Renal cortex interstitium (tissue), 15 donors: ENCODE data around the gene GYPE. TPM values are rescaled to one million over a fixed set of nuclear protein-coding genes. Genes with fewer than 3 reads are reported as not detected.
"Not testable (repeated sequence)": the region's sequence is repeated elsewhere in the genome, so short reads cannot be mapped to it uniquely, and the experiment has no call there.

Experiments used
- DNase-seq, 11 donors: peaks; one replicate each; pipeline ENCODE4 v3.0.0-alpha.2; 2013; ENCODE audit warnings: low read depth in 9 of 11, low spot score in 4 of 11; ENCODE audit errors: extremely low read depth in 1 of 11
- long read RNA-seq, 16 experiments: transcript quantifications; one replicate each; lab custom pipeline, GENCODE V29; 2026
- polyA plus RNA-seq, 3 donors: library from polyadenylated mRNA; unstranded; fragments of 120-200 nt; gene quantifications; one replicate each; pipeline ENCODE4 v1.2.1, GENCODE V29; 2013; ENCODE audit not compliant: insufficient read length in 3 of 3

Gene GYPE
- 1 to 10 TPM; 2.5 to 3.0 (median 3.0) TPM for polyA plus RNA-seq
- long read RNA-seq, donor 1, result 0 reads
- long read RNA-seq, donor 2, result 0 reads
- long read RNA-seq, donor 3, partial matches to known transcripts, result 0 of 1 reads
- long read RNA-seq, donor 3, other reads (novel, unspliced or antisense), result 0 of 1 reads
- long read RNA-seq, donor 4, result 0 reads
- long read RNA-seq, donor 5, result 0 reads
- long read RNA-seq, donor 6, result 0 reads
- long read RNA-seq, donor 7, result 0 reads
- long read RNA-seq, donor 8, result 0 reads
- long read RNA-seq, donor 9, result 0 reads
- long read RNA-seq, donor 10, result 0 reads
- long read RNA-seq, donor 11, result 0 reads
- long read RNA-seq, donor 12, result 0 reads
- long read RNA-seq, donor 13, result 0 reads
- long read RNA-seq, donor 14, result 0 reads
- long read RNA-seq, donor 15, result 0 reads
- long read RNA-seq, donor 16, result 0 reads

GRCh38 chr4:143905440-143905839 is at the start of gene GYPE:
Gene GYPE, minus strand, starts transcription at chr4:143905559. Its CDS starts 52 bp downstream, at chr4:143905507.
- not testable (repeated sequence) for DNase-seq

DNA sequence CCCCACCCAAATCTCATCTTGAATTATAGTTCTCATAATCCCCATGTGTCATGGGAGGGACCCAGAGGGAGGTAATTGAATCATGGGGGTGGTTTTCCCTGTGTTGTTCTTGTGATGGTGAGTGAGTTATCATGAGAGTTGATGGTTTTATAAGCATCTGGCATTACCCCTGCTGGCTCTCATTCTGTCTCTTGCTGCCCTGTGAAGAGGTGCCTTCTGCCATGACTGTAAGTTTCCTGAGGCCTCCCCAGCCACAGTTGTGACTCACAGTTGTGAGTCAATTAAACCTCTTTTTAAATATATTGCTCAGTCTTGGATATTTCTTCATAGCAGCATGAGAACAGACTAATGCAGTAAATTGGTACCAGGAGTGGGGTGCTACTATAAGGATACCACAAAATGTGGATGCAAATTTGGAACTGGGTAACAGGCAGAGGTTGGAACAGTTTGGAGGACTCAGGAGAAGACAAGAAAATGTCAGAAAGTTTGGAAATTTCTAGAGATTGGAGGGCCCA is 46.2 kb upstream of the GYPE start:
- not testable (repeated sequence) for DNase-seq

- not testable (repeated sequence) for DNase-seq
Observed at GRCh38 chr4:143950967-143951366, 45.6 kb upstream of the GYPE start.

DNA sequence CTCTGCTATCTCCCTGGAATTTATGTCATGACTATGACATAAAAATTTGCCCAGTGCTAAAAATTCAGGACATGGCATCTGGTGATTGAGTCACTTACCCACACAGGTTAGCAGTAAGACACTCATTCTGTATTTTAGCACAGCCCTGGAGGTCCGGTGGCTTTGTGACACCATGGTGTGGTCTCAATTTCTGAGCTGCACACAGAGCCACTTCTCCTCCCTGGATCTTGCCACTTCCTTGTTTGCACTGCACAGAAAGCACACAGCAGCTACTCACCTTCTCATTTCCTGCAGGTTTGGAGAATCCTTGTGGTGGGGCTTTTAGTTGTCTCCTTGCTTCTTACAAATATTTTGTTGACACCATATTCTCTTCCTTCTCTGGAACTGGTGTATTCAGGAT is 44.8 kb upstream of the GYPE start:
- not testable (repeated sequence) for DNase-seq

DNA sequence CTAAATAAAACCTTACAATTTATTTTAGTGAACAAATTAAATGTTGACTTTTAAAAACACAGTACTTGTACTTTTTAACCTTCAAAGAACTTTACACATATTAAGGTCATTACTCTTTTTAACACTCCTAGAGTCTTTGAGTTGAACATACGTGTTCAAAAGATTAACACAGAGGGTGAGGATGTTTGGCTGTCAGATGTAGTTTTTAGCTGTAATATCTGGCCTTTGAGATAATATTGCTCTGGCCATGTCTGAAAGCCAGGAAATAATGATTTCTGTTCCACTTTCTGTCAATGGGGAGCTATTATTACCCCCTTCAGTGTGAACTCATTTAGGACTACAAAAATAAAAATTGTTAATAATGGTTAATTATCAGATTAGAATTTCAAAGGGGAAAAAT is 42.1 kb upstream of the GYPE start:
- not testable (repeated sequence) for DNase-seq

DNA sequence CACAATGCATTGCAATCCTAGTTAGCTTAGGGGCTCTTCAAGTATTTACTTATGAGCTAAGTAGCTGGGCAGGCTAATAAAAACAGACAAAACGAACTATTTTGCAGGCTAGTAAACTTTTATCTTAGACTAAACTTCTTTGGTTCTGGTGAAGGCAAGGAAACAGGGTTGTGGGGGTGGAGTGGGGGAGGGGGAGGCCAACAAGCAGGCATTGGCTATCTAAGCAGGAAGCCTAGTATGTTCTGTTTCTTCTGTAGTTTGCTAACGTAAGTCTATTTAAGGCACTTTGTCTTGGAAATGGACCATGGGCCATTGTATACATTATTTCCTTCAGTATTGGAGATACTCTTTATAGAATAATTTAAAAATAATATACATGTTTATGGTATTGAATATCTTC is 35.3 kb upstream of the GYPE start:
- DNase-seq, result not testable (repeated sequence)

DNA sequence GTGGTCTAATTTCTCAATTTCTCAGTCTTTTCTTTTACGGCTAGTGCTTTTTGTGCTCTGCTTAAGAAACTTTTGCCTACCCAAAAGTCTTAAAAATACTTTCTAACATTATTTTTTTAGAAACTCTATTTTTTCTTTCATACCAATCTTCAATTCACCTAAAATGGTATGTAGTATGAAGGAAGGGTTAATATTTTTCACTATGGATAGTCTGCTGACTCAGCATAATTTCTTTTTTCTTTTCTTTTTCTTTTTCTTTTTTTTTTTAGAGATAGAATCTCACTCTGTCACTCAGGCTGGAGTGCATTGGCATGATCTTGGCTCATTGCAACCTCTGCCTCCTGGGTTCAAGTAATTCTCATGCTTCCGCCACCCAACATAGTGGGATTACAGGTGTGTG is 34.2 kb upstream of the GYPE start:
- DNase-seq, result no peak

DNA sequence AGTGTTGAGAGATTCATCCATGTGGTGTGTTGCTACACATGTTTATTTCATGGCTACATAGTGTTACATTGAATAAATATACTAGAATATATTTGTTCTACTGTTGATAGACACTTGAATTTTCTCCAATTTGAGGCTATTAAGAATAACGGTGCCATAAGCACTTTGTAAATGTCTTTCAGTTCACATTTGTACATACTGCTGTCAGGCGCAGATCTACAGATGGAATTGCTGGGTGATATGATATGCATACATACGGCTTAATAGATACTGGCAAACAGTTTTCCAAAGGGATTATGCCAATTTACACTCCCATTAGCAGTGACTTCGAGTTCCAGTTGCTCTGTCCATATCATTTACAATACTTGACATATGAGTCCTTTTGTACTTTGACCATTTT is 33.5 kb upstream of the GYPE start:
- DNase-seq, result not testable (repeated sequence)

DNA sequence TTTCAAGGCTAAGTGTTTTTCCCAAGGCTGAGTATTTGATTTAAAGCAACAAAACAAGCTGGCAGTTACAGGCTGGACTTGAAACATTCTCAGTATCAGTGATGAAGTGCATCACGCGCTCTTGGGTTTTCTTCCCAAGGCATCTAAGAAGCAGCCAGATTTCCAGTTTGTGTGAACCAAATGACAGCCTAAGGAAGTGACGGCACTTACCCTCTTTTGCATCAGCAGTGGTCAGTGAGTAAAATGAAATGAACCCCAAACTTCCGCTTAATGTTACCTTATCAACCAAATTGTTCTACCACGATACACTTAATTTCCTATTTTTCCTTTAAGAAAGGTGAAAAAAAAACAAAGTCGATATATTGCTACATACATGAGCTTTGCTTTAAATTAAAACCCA is 15.8 kb upstream of the GYPE start:
- no peak for DNase-seq

GRCh38 chr4:143916485-143916884 is 11.1 kb upstream of the GYPE start:
- not testable (repeated sequence) for DNase-seq

GRCh38 chr4:143912478-143912877 is 7.1 kb upstream of the GYPE start:
- DNase-seq, result not testable (repeated sequence)

DNA sequence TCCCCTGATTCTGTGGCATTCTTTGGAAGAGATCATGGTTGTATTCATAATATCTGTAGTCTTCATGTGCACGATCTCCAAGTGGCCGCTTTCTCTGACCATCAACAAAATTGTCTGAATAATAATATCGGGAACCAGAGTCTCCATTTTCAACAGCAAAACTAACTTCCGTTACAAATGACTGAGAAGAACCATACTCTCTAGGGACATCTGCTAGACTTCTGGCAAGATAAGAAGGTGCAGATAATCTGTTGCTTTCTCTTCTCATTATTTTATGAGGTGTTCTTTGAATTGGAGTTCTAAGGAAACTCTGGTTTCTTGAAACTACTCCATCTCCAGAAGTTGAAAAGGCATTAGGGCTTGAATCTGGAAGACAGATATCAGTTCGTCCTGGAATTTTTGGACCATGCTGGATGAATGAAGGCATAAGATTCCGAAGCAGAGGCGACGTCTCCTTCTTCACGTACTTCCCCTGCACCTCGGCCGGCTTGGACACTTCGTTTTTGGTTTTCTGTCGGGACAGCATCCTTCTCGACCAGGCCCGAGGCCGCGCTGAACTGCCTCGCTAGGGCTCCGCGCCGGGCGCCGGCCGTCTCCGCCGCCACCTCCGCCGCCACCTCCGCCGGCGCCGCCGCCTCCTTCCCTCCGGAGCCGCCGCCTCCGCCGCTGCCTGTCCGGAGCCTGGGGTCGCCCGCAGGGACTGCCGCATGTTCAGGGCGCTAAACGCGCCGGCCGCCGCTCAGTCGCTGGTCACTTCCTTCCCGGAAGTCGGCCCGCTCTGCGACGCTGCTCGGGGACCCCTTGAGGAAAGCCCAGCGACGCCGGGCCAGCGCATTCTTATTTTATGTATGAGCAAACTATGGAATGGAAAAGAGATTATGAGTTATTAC is 6.4 kb upstream of the GYPE start:
- DNase-seq, result peak in 2 of 11 donors; percentile 18 to 26

DNA sequence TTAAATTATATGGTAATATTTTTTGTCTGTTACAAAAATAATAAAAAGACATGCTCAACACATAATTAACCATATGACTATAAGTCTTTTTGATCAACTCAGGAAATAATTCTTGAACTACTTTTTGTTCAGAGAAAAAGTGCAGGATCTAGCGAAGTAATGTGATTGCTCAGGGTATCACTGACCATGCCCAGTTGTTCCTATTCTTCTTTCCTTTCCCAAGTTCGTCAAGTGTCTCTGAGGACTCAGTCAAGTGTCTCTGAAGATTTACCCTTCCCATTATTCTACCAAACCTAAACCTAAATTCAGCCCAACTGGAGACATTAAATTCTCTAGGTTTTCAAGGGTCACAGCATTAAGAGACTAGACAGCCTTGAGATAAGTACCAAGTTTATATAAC is 5.5 kb upstream of the GYPE start:
- not testable (repeated sequence) for DNase-seq

DNA sequence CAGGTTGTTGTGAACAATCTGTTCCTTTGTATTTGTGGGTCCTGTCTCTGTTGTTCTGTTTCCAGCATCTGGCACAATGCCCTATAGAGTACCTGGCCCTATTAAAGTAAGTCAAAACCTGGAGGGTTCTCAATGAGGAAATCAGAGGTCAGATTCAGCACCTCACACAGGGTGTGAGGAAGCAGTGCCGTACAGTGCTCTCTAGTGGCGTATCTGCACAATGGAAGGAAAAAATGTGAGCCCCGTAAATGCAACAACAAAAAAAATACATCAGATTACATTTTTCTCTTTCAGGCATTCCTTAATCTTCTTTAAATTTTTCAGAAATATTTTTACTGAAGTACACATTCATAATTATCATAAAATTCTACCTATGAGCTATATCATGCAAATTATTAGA is 2.5 kb upstream of the GYPE start:
- not testable (repeated sequence) for DNase-seq

- DNase-seq, result not testable (repeated sequence)
Observed at GRCh38 chr4:143904431-143904830, 928 bp downstream of the GYPE start.

DNA sequence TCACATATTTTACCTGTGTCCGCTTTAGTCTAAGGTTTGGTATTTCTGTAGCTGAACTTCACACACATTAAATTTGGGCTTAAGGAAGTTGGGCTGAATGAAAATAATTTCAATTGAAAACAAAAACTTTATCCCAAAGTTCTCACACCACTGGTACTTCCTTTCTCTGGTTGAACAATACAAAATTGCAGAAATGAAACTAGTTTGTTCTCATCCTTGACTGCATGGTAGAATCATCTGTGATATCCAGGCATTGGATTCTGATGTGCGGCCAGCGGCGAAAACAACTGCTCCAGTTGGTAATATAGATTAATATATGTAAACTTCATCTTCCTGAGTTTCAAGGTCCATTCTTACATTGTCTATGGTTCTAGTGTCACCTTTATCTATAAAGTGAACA is 15.0 kb downstream of the GYPE start:
- DNase-seq, result not testable (repeated sequence)

- DNase-seq, result not testable (repeated sequence)
Observed at GRCh38 chr4:143888189-143888588, 17.2 kb downstream of the GYPE start.

DNA sequence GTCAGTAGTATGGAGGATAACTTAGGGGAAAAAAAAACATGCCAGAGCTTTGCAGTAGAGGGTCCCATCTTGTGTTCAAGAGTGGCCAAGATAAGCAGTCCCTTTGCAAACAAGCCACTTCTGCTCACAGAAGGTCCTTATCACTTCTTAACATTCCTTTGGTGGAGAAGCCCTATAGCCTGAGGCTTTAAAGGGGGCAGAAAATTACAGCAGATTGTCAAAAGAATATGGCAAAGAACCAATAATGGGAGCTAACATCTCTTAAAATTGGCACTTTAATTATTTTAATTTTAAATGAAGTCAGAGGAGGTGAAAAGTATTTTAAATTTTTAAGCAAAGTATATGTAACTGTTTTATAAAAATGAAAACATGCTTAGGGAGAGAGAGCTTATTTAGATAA is 20.4 kb downstream of the GYPE start:
- DNase-seq, result not testable (repeated sequence)

DNA sequence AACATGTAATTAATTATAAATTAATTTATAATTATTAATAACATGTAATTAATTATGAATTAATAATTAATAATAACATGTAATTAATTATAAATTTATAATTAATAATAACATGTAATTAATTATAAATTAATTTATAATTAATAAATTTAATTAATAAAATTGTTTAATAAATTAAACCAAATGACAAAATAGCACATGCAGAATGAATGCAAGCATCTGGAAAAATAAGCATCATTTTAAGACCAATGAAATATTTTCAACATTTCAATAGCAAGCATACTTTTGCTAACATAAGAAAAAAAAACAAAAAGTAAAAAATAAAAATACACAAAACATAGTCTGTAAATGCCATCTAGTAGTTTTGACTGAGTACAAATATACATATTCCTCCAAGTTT is 21.8 kb downstream of the GYPE start:
- no peak for DNase-seq

DNA sequence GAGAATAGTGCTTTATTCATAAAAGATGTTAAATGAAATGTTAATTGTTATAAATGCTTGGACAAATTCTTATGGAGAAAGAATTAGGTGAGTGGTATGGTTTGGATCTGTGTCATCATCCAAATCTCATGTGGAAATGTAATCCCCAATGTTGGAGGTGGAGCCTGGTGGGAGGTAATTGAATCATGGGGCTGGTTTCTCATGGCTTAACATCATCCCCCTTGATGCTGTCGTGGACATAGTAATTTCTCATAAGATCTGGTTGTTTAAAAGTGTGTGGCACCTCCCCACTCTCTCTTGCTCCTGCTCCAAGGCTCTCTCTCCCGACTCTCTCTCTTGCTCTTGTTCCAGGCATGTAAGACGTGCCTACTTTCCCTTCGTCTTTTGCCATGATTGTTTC is 22.5 kb downstream of the GYPE start:
- DNase-seq, result no peak
